SKM-1 treated with dmso at 0.1 percent for 144 hours (cell line): ENCODE results near the gene SERTAD2.
A peak's percentile ranks its signal among the peaks of the same experiment; 100 is the strongest.

Source experiments
- DNase-seq: peaks from one replicate; lab custom pipeline; 2025; ENCODE audit not compliant: unreplicated experiment; lab: John Stamatoyannopoulos, UW

SERTAD2 gene

GRCh38 chr2:64653109-64654062 is at the start of gene SERTAD2:
TSS of gene SERTAD2 (minus strand) at chr2:64653913. CDS start at chr2:64636871, 17,042 bp downstream.
- DNase-seq, result peak; percentile 78

GRCh38 chr2:64700133-64700809 is 46.6 kb upstream of the SERTAD2 start:
- DNase-seq, result no peak

- no peak for DNase-seq
These were observed 46.0 kb upstream of the SERTAD2 start for GRCh38 chr2:64699712-64700111.

- no peak for DNase-seq
These were observed 45.1 kb upstream of the SERTAD2 start for GRCh38 chr2:64698668-64699444.

GRCh38 chr2:64698177-64698643 is 44.5 kb upstream of the SERTAD2 start:
- DNase-seq, result no peak

- DNase-seq, result peak; percentile 17
These were observed 43.8 kb upstream of the SERTAD2 start for GRCh38 chr2:64697297-64698176.

- DNase-seq, result no peak
These were observed 42.9 kb upstream of the SERTAD2 start for GRCh38 chr2:64696636-64697035.

GRCh38 chr2:64695721-64696261 is 42.1 kb upstream of the SERTAD2 start:
- no peak for DNase-seq

- DNase-seq, result no peak
These were observed 38.7 kb upstream of the SERTAD2 start for GRCh38 chr2:64692401-64692800.

GRCh38 chr2:64688909-64689308 is 35.2 kb upstream of the SERTAD2 start:
- DNase-seq, result no peak

GRCh38 chr2:64686283-64686956 is 32.7 kb upstream of the SERTAD2 start:
- no peak for DNase-seq

GRCh38 chr2:64685430-64685829 is 31.7 kb upstream of the SERTAD2 start:
- DNase-seq, result no peak

GRCh38 chr2:64683771-64684510 is 30.2 kb upstream of the SERTAD2 start:
- no peak for DNase-seq

- DNase-seq, result no peak
These were observed 27.8 kb upstream of the SERTAD2 start for GRCh38 chr2:64681479-64681967.

GRCh38 chr2:64679673-64680425 is 26.1 kb upstream of the SERTAD2 start:
- DNase-seq, result no peak

GRCh38 chr2:64678771-64679590 is 25.3 kb upstream of the SERTAD2 start:
- DNase-seq, result no peak

GRCh38 chr2:64677530-64677929 is 23.8 kb upstream of the SERTAD2 start:
- DNase-seq, result no peak
